PC-3 (cell line): ENCODE measurements around the gene BZW1. TPM values are rescaled to one million over a fixed set of nuclear protein-coding genes. Genes with fewer than 3 reads are reported as not detected.

ENCODE experiments used
- ATAC-seq: fragments of 200-7000 bp; cut with Tn5 transposase; 2 replicates; pipeline ENCODE4 v1.9.1; 2020; ENCODE audit warnings: mild to moderate bottlenecking, moderate library complexity
- BruUV-seq: library from RNA; stranded (reverse); fragments of 400-500 nt; replicated peaks from 2 replicates; lab custom pipeline; 2021; lab: Mats Ljungman, UMichigan
- CTCF ChIA-PET: fragments of 300-600 bp; sonication (Branson Sonifier 250); formaldehyde crosslinking; loops from one replicate; lab custom pipeline; 2022; ENCODE audit warnings: antibody characterized with exemption; lab: Charles Lee
- POLR2A ChIA-PET: fragments of 300-600 bp; sonication (Branson Sonifier 250); formaldehyde crosslinking; loops from one replicate; lab custom pipeline; 2022; ENCODE audit warnings: antibody characterized with exemption; ENCODE audit not compliant: unreplicated experiment; lab: Charles Lee
- DNase-seq: peaks from one replicate; pipeline ENCODE4 v3.0.0-alpha.2; 2015
- H2AFZ ChIP-seq: fragments of 300-600 bp; sonication (generic); 2 replicates; pipeline ENCODE4 v1.6.0; 2016; ENCODE audit warnings: antibody characterized with exemption, low read length
- H3F3A ChIP-seq: fragments of 300-600 bp; sonication (generic); one replicate; pipeline ENCODE4 v1.6.0; 2017; ENCODE audit warnings: antibody characterized with exemption, low read length, control low read depth, mild to moderate bottlenecking; ENCODE audit not compliant: unreplicated experiment
- H3K27ac ChIP-seq: fragments of 300-600 bp; sonication (generic); 2 replicates; pipeline ENCODE4 v1.5.1; 2016; ENCODE audit warnings: mild to moderate bottlenecking, low read length
- H3K27me3 ChIP-seq: fragments of 300-600 bp; sonication (generic); 2 replicates; pipeline ENCODE4 v1.6.1; 2016; ENCODE audit warnings: low read length, mixed read lengths
- H3K36me3 ChIP-seq: fragments of 300-600 bp; sonication (generic); 2 replicates; pipeline ENCODE4 v1.6.1; 2016; ENCODE audit warnings: low read depth, mixed run types, low read length, mixed read lengths
- H3K4me1 ChIP-seq: fragments of 300-600 bp; sonication (generic); 2 replicates; pipeline ENCODE4 v1.5.1; 2016; ENCODE audit warnings: low read length; ENCODE audit not compliant: insufficient read depth
- H3K4me2 ChIP-seq: fragments of 300-600 bp; sonication (generic); 2 replicates; pipeline ENCODE4 v1.6.0; 2016; ENCODE audit warnings: low read length
- H3K4me3 ChIP-seq: fragments of 300-600 bp; sonication (generic); 2 replicates; pipeline ENCODE4 v1.5.1; 2016; ENCODE audit warnings: mild to moderate bottlenecking, low read length, mixed read lengths
- H3K79me2 ChIP-seq: fragments of 300-600 bp; sonication (generic); 2 replicates; pipeline ENCODE4 v1.6.1; 2017; ENCODE audit warnings: low read length, mixed read lengths
- H3K9ac ChIP-seq: fragments of 300-600 bp; sonication (generic); 2 replicates; pipeline ENCODE4 v1.6.0; 2016; ENCODE audit warnings: mild to moderate bottlenecking, low read length
- H3K9me2 ChIP-seq: fragments of 300-600 bp; sonication (generic); replicated peaks from 2 replicates; pipeline ENCODE4 v1.6.1; 2016; ENCODE audit warnings: mixed run types, low read length, mixed read lengths
- H3K9me3 ChIP-seq: fragments of 300-600 bp; sonication (generic); 2 replicates; pipeline ENCODE4 v1.6.1; 2016; ENCODE audit warnings: low read length, mixed read lengths
- H4K20me1 ChIP-seq: fragments of 300-600 bp; sonication (generic); 2 replicates; pipeline ENCODE4 v1.6.1; 2016; ENCODE audit warnings: low read length, mixed read lengths
- EZH2 ChIP-seq: fragments of 300-600 bp; sonication (generic); IDR thresholded peaks from one replicate; pipeline ENCODE4 v1.6.1; 2017; ENCODE audit warnings: antibody characterized with exemption, mild to moderate bottlenecking, low read length; ENCODE audit not compliant: unreplicated experiment
- EZH2phosphoT487 ChIP-seq: fragments of 300-600 bp; sonication (generic); IDR thresholded peaks from 2 replicates; pipeline ENCODE4 v1.6.1; 2018; ENCODE audit warnings: mild to moderate bottlenecking, antibody characterized with exemption, low read length, borderline replicate concordance
- intact Hi-C: fragments of 100-400 bp; cut with micrococcal nuclease; formaldehyde crosslinking; loops from 2 replicates; pipeline ENCODE4 v1.9.0; 2023
- total RNA-seq: library from RNA; depleted of rRNA; stranded (reverse); fragments of >200 nt; gene quantifications from 2 replicates; pipeline ENCODE4 v1.2.3, GENCODE V29; 2014
- TF ChIP-seq, protein P1 (sequence below): fragments of 300-600 bp; sonication (generic); conservative IDR thresholded peaks from 2 replicates; pipeline ENCODE4 v1.5.1; 2017; ENCODE audit warnings: antibody characterized with exemption, low read depth, mild to moderate bottlenecking, low read length

BZW1 gene
- total RNA-seq, 1 experiment from 2014 or later: 626 TPM

- no TSS peak for BruUV-seq
- H3K4me1 ChIP-seq: peaks cover 50% of the 10 kb centered on the region
These were observed 19.8 kb upstream of the BZW1 start for GRCh38 chr2:200791905-200792304.

GRCh38 chr2:200794143-200794542, 17.6 kb upstream of the BZW1 start:
- Histone ChIP-seq H2AFZ (peak overlapping the region; percentile 33; the same call in 1 of the 2 replicates), H3K9ac (peak overlapping the region; percentile 7), H3K4me1 (peaks cover 29% of the 10 kb centered on the region), H3F3A (peaks cover 3% of the 10 kb centered on the region), H3K27me3 (no peaks in the 10 kb centered on the region), H4K20me1 (no peaks in the 10 kb centered on the region), H3K9me2 (no peaks in the 10 kb centered on the region), H3K36me3 (no peaks in the 10 kb centered on the region), H3K9me3 (no peaks in the 10 kb centered on the region), H3K4me2 (peak overlapping the region; percentile 68), H3K79me2 (no peaks in the 10 kb centered on the region), H3K27ac (peak overlapping the region; percentile 69), H3K4me3 (no peak overlapping the region)
- ChIA-PET POLR2A (no interaction called here), CTCF (no interaction called here)
- TF ChIP-seq, protein P1, sequence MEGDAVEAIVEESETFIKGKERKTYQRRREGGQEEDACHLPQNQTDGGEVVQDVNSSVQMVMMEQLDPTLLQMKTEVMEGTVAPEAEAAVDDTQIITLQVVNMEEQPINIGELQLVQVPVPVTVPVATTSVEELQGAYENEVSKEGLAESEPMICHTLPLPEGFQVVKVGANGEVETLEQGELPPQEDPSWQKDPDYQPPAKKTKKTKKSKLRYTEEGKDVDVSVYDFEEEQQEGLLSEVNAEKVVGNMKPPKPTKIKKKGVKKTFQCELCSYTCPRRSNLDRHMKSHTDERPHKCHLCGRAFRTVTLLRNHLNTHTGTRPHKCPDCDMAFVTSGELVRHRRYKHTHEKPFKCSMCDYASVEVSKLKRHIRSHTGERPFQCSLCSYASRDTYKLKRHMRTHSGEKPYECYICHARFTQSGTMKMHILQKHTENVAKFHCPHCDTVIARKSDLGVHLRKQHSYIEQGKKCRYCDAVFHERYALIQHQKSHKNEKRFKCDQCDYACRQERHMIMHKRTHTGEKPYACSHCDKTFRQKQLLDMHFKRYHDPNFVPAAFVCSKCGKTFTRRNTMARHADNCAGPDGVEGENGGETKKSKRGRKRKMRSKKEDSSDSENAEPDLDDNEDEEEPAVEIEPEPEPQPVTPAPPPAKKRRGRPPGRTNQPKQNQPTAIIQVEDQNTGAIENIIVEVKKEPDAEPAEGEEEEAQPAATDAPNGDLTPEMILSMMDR: no peak
- no peak for TF ChIP-seq EZH2phosphoT487
- no peak for TF ChIP-seq EZH2
- ATAC-seq (peak; percentile 86), DNase-seq (peak; percentile 65)
- no TSS peak for BruUV-seq
- intact Hi-C loops: no loop called here

More at GRCh38 chr2:200791905-200792304, 19.8 kb upstream of the BZW1 start:
- intact Hi-C loops: no loop called here
- Histone ChIP-seq H3K9me3 (no peaks in the 10 kb centered on the region), H3K27me3 (no peaks in the 10 kb centered on the region), H3K9ac (no peak overlapping the region), H3K4me2 (no peak overlapping the region), H3K9me2 (no peaks in the 10 kb centered on the region), H3F3A (peaks cover 6% of the 10 kb centered on the region), H2AFZ (no peak overlapping the region), H3K79me2 (no peaks in the 10 kb centered on the region), H3K27ac (no peak overlapping the region), H4K20me1 (no peaks in the 10 kb centered on the region), H3K4me3 (no peak overlapping the region), H3K36me3 (no peaks in the 10 kb centered on the region)
- POLR2A ChIA-PET: no interaction called here
- no peak for DNase-seq
- CTCF ChIA-PET: no interaction called here
- no peak for ATAC-seq
- TF ChIP-seq, protein P1: no peak
- no peak for TF ChIP-seq EZH2
- no peak for TF ChIP-seq EZH2phosphoT487

DNA sequence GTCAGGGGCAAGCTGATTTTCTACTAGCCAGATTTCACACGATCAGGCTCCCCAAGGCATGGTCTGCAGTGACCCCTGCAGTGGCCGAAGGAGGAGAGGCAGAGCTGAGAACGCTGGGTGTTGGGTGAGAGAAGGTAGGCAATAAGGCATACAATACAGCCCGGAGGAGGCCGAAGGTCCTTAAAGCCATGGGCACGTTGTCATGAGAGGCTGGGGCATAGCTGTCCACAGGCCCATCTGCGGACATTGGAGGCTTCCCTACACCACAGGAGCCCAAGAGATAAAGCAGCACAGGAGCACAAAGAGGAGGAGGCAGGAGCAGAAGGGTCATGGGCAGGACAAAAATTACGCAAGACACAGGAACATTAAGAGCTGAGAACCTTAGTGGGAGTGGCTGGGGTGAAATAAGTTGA, 16.7 kb upstream of the BZW1 start:
- Histone ChIP-seq H3K9ac (peak overlapping the region; percentile 7; the same call in 1 of the 2 replicates), H3K27me3 (no peaks in the 10 kb centered on the region), H4K20me1 (no peaks in the 10 kb centered on the region), H3K4me2 (no peak overlapping the region; the same call in 1 of the 2 replicates), H3K4me1 (peaks cover 20% of the 10 kb centered on the region), H3F3A (peaks cover 3% of the 10 kb centered on the region), H3K27ac (peak overlapping the region; percentile 69), H3K79me2 (no peaks in the 10 kb centered on the region), H2AFZ (no peak overlapping the region), H3K36me3 (no peaks in the 10 kb centered on the region), H3K9me2 (no peaks in the 10 kb centered on the region), H3K9me3 (no peaks in the 10 kb centered on the region), H3K4me3 (no peak overlapping the region)
- ChIA-PET POLR2A (no interaction called here), CTCF (no interaction called here)
- intact Hi-C loops: no loop called here
- BruUV-seq: no TSS peak
- no peak for DNase-seq
- no peak for ATAC-seq
- TF ChIP-seq EZH2 (no peak), EZH2phosphoT487 (no peak)
- TF ChIP-seq, protein P1: no peak
